Brain microvascular endothelial cell (primary cell): ENCODE measurements around the gene CAP1.

Experiments used
- DNase-seq: peaks from one replicate; pipeline ENCODE4 v3.0.0-alpha.2; 2020
- H3K27ac ChIP-seq: fragments of 250-450 bp; sonication (Bioruptor Pico); 2 replicates; pipeline ENCODE4 v1.5.1; 2020; ENCODE audit warnings: mild to moderate bottlenecking, moderate library complexity
- H3K27me3 ChIP-seq: fragments of 250-450 bp; sonication (Bioruptor Pico); replicated peaks from 2 replicates; pipeline ENCODE4 v1.5.1; 2020; ENCODE audit warnings: mild to moderate bottlenecking
- H3K36me3 ChIP-seq: fragments of 250-450 bp; sonication (Bioruptor Pico); replicated peaks from 2 replicates; pipeline ENCODE4 v1.5.1; 2020; ENCODE audit warnings: mild to moderate bottlenecking
- H3K4me3 ChIP-seq: 2 replicates; pipeline ENCODE4 v1.5.1; 2011; ENCODE audit warnings: low read depth, mild to moderate bottlenecking, control low read depth, low read length, moderate library complexity
- in situ Hi-C: cut with HindIII; loops from 2 replicates; pipeline ENCODE4 v1.10.0; 2017; ENCODE audit warnings: low sequenced_read_pairs, low pct_ligation_motif_present
- TF ChIP-seq, protein P1 (sequence below): IDR thresholded peaks from 2 replicates; pipeline ENCODE4 v1.5.1; 2011; ENCODE audit warnings: low read depth, mild to moderate bottlenecking, moderate library complexity, low read length, control low read depth, inconsistent platforms; ENCODE audit errors: missing control alignments

Gene CAP1

DNA sequence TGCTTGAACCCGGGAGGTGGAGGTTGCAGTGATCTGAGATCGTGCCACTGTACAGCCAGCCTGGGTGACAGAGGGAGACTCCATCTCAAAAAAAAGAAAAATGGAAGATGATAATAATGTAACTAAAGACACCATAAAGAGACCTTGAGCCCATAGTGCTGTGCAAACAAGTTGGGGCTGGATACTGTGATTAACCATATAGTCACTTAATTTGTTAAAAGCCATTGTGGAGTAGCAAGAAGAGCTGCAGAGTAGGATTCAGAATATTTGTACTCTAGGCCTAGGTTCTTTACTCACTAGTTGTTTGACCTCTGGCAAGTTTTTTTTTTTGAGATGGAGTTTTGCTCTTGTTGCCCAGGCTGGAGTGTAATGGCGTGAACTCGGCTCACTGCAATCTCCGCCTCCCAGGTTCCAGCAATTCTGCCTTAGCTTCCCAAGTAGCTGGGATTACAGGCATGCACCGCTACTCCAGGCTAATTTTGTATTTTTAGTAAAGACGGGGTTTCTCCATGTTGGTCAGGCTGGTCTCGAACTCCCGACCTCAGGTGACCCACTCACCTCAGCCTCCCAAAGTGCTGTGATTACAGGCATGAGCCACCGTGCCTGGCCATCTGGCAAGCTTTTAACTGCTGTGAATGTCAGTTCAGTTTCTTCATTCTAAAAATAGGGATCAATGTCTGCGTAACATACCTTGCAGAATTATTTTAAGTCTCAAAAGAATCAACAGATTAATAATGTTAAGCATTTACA lies 12.8 kb downstream of the CAP1 start:
- Histone ChIP-seq H3K27me3 (no peaks in the 10 kb centered on the region), H3K27ac (no peak overlapping the region), H3K36me3 (peaks cover 36% of the 10 kb centered on the region), H3K4me3 (no peak overlapping the region)
- in situ Hi-C loops = no loop called here
- TF ChIP-seq, protein P1, sequence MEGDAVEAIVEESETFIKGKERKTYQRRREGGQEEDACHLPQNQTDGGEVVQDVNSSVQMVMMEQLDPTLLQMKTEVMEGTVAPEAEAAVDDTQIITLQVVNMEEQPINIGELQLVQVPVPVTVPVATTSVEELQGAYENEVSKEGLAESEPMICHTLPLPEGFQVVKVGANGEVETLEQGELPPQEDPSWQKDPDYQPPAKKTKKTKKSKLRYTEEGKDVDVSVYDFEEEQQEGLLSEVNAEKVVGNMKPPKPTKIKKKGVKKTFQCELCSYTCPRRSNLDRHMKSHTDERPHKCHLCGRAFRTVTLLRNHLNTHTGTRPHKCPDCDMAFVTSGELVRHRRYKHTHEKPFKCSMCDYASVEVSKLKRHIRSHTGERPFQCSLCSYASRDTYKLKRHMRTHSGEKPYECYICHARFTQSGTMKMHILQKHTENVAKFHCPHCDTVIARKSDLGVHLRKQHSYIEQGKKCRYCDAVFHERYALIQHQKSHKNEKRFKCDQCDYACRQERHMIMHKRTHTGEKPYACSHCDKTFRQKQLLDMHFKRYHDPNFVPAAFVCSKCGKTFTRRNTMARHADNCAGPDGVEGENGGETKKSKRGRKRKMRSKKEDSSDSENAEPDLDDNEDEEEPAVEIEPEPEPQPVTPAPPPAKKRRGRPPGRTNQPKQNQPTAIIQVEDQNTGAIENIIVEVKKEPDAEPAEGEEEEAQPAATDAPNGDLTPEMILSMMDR = no peak
- no peak for DNase-seq

DNA sequence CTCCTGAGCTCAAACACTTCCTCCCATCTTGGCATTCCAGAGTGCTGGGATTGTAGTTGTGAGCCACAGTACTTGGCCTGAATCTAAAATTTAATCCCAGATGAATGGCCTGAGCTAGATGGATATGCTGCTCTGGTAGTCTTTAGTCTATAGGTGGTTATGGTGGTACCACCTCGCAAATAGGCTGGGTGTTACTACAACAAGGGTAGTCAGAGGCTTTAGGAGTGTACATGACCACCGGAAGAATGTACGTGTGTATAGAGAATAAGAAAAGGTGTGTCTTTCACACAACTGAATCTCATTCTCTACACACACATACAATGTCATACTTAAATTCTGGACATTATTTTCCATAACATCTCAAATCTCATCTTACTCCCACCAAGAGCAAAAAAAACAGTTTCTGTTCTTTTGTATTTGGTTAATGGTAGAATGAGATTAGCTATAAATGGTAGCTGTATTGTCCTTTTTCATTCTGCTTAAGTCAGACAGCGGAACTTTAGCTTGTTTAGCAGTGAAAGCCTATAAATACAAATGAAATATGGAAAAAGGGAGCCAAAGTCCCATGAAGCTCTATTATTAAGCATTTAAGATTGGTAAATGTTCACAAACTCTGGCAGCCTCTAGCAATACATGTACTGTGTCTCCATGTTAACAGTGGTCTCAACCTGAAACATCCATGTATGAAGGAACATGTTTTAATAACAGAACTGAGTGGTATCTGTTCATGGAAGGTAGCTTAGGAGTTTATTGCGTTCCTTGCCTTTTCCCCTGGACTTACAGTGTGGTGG lies 16.2 kb downstream of the CAP1 start:
- TF ChIP-seq, protein P1 = no peak
- Histone ChIP-seq H3K27ac (no peak overlapping the region), H3K36me3 (peaks cover 39% of the 10 kb centered on the region), H3K4me3 (no peak overlapping the region), H3K27me3 (no peaks in the 10 kb centered on the region)
- no peak for DNase-seq
- in situ Hi-C loops = no loop called here

GRCh38 chr1:40057310-40058030 lies 16.9 kb downstream of the CAP1 start:
- Histone ChIP-seq H3K27ac (no peak overlapping the region), H3K36me3 (peaks cover 47% of the 10 kb centered on the region), H3K27me3 (no peaks in the 10 kb centered on the region), H3K4me3 (no peak overlapping the region)
- in situ Hi-C loops = no loop called here
- TF ChIP-seq, protein P1 = no peak
- no peak for DNase-seq

- Histone ChIP-seq H3K27ac (no peak overlapping the region), H3K36me3 (peaks cover 51% of the 10 kb centered on the region), H3K4me3 (no peak overlapping the region), H3K27me3 (no peaks in the 10 kb centered on the region)
- TF ChIP-seq, protein P1 = no peak
- DNase-seq = no peak
- in situ Hi-C loops = no loop called here
Measured at GRCh38 chr1:40058097-40058452, 17.5 kb downstream of the CAP1 start.

- TF ChIP-seq, protein P1 = no peak
- Histone ChIP-seq H3K27me3 (no peaks in the 10 kb centered on the region), H3K27ac (no peak overlapping the region), H3K36me3 (peaks cover 56% of the 10 kb centered on the region), H3K4me3 (no peak overlapping the region)
- no peak for DNase-seq
- in situ Hi-C loops = no loop called here
Measured at GRCh38 chr1:40058453-40059337, 18.2 kb downstream of the CAP1 start.
